ENCODE measurements around the gene CCDC197.

Gene CCDC197

GRCh38 chr14:94044476-94045091 is 47.5 kb downstream of the CCDC197 start:
- DNase-seq: no peak

DNA sequence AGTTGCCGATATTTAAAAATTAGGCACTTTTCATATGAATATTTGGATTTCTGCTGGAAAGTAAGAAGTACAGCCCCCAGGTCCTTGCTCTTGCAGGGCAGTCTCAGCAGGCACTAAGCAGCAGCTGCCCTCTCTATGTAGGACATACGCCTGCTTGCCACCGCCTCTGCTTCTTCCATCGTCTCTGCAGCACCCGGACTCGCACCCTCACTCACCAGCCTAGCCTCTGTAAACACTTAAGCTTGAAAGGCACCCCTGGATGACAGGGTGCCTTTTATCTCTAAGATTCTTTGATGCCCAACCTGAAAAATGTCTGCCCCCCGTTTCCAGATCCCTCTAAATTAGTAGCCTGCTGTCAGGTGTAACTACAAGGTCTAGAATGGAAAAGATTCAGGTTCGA is 48.0 kb downstream of the CCDC197 start:
- DNase-seq: peak in 1 of 4 experiments; percentile 0

- DNase-seq: peak in 1 of 4 experiments; percentile 1
These were observed 48.7 kb downstream of the CCDC197 start for GRCh38 chr14:94045563-94046345.

- DNase-seq: peak in 1 of 4 experiments; percentile 1
These were observed 49.7 kb downstream of the CCDC197 start for GRCh38 chr14:94046696-94047250.

DNA sequence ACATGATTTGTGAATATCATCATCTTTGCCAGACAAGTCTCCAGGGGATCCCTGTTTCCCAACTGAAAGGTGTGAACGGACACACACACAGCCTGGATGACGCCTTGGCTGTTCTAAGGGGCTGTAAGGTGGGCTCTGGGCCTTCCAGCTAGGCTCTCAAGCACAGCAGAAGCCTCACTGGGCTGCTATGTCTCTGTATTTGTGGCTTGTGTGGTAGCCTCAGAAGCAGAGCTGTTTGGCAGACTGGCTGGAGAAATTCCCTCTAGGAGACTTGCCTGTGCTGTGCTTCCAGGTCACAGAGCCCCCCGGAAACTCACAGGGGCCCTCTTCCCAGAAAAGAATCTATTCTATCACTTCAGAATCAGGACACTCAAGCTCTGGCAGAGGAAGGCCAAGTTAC is 50.5 kb downstream of the CCDC197 start:
- DNase-seq: no peak

DNA sequence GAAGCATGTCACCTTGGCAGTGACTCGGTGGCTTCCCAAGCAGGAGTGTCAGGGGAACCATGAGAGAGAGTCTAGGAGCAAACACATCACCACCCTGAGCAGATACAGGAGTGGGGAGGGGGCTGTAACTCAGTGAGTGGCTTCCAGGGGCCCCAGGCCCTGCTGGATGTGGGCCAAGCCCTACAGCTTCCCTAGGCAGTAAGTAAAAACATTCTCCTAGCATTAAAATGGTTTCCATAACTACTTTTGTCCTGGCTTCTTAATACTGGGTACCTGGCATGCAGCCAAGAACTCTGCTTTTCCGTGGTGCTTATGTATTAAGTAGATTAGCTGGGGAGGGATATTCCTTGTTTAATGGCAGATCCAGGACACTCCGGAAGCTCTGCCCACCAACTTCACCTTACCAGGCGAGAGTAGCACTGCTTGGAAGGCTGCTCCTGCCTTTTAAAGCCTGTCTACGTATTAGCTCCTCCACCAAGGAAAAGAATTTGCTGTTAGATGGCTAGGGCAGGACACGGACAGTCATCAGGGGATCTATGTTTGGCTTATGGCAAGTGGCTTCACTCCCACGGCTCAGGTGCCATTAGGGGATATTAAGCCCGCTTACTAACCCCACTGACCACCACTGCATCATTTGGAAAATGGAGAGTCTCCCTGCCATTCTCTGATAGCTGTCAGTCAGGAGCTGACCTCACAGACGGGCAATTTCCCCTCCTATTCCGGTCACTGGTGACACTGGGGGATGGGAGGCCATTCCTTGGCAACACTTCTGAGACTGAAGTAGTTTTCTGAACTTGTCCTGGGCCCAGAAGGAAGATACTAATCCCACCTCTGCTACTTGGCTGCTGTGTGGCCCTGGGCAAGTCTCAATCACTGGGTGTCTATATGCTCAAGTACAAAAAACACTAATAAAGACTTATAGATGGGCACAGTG is 51.9 kb downstream of the CCDC197 start:
- DNase-seq: no peak

DNA sequence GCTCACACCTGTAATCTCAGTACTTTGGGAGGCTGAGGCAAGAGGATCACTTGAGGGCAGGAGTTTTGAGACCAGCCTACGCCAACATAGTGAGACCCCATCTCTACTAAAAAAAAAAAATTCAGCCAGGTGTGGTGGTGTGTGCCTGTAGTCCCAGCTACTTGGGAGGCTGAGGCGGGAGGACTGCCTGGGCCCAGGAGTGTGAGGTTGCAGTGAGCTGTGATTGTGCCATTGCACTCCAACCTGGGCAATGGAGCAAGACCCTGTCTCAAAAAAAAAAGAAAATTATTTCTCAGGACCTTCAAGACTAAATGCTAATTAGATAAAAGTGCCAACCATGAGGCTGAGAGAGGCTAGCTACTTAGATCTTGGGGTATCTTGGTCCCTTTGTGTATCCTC is 52.5 kb downstream of the CCDC197 start:
- DNase-seq: no peak

DNA sequence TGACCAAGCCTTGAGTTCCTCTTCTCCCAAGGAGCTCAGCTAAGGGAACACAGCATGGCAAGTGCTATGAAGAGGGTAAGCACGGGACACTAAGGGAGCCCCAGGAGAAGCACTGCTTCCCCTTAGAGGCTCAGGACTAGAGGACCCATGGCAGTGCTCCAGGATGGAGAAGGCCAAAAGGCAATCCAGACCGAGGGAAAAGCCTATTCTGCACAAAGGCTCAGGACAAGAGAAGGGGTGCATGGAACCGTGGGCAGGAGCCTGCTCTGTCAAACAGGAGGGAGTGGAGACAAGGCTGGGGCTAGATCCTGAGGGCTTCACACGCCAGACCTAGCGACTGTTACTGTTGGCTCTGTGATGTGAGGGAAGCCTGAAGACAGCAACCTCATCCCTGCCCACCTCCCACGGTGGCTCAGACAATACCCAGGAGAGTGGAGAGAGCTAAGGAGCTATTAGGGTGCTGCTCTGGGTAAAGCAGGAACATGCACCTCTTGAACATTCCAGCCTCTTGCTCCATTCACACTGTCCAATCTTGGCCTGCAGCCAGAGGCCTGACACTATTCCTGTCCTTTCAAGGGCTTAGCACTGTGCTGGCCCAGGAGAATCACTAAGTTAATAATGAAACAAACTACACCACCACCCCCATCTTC is 53.3 kb downstream of the CCDC197 start:
- no peak for DNase-seq

DNA sequence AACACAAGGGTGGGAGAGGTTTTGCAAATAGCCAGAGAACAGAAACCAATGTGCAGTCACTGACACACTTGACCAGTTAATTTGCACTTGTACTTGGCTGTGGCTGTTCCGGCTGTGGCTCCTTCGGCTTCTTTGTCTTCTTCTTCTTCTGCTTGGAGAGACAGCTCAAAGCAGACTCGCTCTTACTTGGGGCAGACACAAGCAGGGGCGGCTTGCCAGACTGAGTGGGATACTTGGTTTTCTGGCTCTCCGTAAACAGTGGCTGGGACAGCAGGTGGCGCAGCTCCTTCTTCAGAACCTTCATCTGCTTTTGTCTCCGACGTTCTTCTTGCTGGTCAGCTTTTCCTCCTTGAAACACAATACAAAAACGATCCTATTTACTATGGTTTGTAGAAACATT is 54.0 kb downstream of the CCDC197 start:
- no peak for DNase-seq

DNA sequence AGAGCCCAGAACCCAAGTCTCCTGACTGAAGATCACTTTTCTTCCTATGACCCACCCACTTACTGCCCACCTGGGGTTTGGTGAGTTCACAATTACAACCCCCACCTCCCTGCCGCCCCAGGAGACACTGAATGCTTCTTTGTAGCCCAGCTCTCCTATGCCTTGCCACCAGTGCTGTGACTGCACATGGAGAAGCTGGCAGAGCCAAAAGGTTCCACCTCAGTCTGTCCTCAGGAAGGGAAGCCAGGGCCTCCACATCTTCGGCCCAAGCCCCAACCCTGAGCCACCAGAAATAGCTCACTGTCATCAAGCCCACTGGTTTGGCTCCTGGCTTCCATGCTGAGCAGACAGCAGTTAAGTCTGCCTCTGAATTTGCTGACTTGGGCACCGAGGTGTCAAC is 54.7 kb downstream of the CCDC197 start:
- no peak for DNase-seq

DNA sequence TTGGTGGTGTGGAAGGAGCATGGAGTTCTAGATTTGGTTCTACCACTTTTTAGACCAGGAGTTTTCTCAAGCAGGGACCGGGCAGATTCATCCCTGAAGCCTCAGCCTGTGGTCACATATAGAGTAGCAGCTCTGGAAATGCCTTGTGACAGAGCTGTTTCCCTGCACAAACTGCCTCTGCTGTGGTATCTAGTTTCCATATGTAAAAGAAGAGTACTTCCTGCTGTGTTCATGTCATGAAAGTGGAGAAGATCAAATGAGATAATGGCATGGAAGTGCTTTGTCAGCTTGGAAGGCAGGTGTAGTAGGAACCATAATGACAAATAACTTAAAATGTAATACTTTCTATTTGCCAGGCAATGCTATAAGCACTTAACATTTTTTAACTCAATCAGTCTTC is 55.1 kb downstream of the CCDC197 start:
- no peak for DNase-seq

DNA sequence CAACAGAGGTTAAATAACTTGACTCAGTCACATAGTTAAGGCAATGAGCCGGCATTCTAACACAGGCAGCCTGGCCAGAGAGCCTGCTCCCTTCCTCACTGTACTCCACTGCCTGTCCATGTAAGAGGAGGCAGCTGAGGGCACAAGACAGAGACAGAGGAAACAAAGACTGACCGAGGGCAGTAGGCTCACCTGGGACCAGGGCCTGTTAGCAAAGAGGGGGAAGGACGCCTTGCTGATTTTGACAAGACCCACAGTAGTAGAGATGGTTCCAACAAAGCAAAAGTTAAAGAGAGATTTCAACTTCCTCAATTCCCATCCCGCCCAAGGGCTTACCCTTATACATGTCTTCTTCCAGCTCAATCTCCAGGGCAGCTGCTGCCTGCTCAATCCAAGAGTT is 55.6 kb downstream of the CCDC197 start:
- DNase-seq: no peak

DNA sequence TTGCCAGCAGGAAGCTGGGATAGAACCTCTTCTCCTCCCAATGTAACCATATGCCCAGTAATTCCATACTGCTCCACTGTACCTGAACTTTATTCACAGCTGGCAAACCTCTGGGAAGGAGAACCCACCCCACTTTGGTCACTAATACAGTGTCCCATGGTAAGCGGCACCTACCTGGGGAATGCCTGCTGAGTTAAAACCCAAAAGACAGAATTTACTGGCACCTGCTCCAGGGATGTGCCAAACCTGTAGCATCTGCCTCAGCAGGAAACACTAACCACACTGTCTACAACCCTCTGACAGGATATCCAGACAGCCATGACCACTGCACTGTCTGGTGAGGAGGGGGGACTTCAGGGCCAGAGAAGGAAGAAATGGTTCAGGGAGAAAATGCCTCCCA is 57.3 kb downstream of the CCDC197 start:
- DNase-seq: no peak

DNA sequence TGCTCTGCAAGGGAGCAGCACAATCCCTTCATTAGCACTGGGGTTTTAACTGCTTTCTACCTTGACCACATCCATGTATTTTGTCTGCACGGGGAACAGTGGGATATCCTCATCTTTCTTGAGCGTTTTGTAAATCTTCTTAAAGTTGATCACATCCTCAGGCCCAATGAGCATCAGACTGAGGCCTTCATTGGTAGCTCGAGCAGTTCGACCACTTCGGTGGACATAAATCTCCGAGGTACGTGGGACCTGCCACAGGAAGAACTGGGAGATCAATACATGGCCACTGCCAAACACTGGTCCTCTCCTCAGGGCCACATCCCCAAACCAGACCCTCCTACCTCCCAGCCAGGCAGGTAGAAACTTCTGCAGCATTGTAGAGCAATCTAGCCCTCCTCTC is 57.8 kb downstream of the CCDC197 start:
- no peak for DNase-seq

GRCh38 chr14:94056579-94057308 is 59.6 kb downstream of the CCDC197 start:
- peak in 3 of 4 experiments; percentile 31 to 50 (median 42) for DNase-seq

DNA sequence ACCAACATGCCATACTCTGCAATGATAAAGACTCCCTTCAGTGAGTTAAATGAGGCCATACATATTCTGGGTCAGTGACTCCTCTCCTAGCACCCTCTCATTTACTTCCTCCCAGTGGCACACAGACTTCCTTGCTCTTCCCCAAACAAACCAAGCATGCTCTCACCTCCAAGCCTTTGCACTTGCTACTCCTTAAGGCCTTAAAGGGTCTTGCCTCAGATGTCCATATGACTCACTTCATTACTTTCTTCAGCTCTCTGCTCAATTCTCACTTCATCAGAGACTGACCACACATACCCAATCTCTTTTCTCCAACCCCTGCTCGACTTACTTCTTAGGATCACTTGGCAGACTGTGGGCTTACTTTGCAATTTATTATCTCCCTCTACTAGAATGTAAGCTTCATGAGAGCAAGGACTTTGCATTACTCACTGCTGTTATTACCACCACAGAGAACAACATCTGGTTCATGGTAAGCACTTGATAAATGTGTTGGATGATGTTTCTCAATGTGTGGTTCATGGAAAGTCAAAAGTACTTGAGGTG is 61.1 kb downstream of the CCDC197 start:
- DNase-seq: peak in 1 of 4 experiments; percentile 21
